GM21526 (cell line): ENCODE results near the gene SBK3.
"Not testable (repeated sequence)": the region's sequence is repeated elsewhere in the genome, so short reads cannot be mapped to it uniquely, and the experiment has no call there.

Experiments used
- ATAC-seq: cut with Tn5 transposase; IDR thresholded peaks from one replicate; pipeline ENCODE4 v1.9.1; 2021; ENCODE audit warnings: moderate library complexity; ENCODE audit not compliant: unreplicated experiment, low FRiP score

The SBK3 gene

DNA sequence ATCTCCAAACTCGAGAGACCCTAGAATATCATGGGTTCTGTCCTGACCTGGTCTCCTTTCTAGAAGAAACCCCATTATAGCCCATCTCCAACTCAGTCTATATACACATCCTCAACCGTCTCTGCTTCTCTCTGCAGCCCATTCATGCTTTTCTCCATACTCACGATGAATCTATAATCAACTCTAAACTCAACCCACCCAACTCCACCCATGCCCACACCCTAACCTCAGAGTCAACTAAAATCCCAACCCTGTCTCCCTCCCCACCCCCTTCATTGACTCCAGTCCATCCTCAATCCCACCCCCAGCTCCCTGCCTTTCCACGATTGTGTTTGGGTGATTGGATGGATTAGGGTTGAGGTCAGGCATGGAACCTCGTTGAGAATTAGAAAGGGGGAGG, 1.8 kb downstream of the SBK3 start:
- ATAC-seq = no peak

DNA sequence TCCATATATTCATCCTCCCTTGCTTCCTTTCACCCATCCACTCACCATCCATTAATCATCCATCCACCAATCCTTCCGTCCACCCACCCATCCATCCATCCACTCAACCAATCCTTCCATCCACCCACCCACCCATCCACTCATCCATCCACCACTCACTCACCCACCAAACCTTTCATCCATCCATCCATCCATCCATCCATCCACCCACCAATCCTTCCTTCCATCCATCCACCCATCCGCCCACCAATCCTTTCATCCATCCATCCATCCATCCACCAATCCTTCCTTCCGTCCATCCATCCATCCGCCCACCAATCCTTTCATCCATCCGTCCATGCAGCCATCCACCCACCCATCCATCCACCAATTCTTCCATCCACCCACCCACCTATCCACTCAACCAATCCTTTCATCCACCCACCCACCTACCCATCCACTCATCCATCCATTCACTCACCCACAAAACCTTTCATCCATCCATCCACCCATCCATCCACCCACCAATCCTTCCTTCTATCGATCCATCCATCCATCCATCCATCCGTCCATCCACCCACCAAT, 3.0 kb downstream of the SBK3 start:
- no peak for ATAC-seq

DNA sequence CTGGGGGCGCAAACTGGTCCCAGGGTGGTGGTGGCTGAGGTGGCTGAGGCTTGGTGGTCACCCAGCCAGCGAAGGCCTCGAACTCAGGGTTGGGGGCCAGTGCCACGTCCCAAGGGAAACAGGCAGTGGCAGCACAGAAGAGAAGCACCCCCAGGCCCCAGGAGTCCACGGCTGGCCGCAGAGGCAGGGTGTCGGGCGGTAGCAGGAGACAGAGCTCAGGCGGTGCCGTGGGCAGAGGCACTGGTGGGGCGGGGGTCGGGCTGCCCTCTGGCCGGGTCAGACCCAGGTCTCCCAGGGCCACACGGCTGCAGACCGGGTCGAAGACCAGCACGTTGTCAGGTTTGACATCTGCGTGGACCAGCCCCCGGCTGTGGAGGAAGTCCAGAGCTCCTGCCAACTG, 4.3 kb downstream of the SBK3 start:
- no peak for ATAC-seq

DNA sequence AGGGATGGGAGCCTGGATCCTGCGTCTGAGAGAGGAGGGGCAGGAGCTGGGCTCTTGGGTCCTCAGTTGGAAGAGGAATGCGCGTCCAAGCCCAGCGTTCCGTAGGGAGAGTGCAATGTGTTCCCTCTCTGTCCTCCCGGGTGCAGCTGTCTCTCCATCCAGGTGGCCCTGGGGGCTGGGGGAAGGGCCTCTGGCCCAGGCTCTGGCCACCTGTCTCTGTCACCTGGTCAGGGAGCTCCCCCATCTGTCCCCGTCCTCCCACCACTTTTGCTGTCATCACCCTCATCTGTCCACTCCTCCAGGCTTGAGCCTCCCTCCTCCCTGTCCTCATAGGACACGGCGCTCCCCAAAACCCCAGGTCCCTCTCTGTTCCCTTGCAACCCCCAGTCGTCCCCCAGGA, 4.7 kb downstream of the SBK3 start:
- no peak for ATAC-seq

DNA sequence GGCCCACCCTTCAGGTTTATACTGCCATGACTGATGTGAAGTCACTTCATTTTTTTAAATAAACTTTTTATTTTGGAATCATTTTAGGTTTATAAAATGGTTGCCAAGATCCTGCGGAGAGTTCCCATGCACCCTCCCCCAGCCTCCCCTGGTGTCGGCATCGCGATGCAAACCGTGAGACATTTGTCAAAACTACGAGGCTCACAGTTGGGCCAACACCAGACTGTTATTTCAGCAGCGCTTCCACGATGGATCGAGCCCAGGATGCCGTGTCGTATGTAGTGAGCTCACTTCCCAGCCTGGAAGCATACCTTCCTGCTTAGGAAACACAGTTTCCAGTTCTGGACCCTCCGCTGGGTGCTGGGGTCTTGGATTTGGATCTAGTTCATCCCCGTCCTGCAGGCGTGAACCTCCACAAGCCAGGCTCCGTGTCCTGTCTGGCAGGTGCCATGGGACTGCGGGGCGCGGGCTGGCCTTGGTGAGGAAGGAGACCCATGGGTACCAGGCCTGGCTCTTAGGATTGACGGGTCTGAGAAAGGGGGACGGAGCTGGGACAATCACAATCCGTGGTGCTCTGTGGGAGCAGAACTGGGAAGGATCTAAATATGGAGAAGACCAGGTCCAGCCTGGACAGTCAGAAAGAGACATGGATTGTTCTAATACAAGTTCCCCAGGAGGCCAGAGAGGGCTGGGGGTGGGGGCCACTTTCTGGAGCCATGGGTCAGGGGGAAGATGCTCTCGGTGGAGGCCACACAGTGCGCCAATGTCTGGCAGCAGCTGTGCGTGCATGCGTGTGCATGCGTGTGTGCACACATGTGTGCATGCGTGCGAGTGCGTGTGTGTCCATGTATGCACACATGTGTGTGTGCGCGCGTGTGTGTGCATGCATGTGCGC, 6.0 kb downstream of the SBK3 start:
- ATAC-seq = no peak

DNA sequence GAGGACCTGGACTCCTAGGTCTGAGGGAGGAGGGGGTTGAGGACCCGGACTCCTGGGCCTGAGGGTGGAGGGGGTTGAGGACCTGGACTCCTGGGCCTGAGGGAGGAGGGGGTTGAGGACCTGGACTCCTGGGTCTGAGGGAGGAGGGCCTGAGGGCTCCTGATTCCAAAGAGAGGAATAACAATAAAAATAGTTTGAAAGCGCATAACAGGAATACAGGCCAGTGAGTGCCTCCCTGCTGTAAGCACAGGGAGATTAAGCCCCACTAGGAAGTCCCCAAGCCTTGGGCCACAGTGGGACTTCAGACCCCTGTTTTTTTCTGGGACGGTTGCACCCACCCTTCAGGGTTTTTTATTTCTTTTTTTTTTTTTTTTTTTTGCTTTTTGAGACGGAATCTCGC, 7.2 kb downstream of the SBK3 start:
- ATAC-seq = no peak

DNA sequence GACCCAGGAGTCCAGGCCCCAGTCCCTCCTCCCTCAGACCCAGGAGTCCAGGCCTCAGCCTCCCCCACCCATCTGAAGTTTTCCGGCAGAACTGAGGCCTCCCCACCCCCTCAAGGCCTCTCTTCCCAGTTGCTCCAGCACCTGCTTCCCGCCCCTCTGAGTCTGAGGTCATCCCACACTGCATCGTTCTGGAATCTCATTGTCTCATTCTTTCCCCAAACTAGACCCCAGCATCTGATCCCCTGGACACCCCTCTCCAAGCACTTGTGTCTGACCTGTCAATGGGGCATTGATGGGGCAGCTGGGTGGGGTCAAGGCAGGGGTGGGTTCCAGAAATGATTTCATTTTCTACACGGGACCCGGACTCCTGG, 7.6 kb downstream of the SBK3 start:
- no peak for ATAC-seq

DNA sequence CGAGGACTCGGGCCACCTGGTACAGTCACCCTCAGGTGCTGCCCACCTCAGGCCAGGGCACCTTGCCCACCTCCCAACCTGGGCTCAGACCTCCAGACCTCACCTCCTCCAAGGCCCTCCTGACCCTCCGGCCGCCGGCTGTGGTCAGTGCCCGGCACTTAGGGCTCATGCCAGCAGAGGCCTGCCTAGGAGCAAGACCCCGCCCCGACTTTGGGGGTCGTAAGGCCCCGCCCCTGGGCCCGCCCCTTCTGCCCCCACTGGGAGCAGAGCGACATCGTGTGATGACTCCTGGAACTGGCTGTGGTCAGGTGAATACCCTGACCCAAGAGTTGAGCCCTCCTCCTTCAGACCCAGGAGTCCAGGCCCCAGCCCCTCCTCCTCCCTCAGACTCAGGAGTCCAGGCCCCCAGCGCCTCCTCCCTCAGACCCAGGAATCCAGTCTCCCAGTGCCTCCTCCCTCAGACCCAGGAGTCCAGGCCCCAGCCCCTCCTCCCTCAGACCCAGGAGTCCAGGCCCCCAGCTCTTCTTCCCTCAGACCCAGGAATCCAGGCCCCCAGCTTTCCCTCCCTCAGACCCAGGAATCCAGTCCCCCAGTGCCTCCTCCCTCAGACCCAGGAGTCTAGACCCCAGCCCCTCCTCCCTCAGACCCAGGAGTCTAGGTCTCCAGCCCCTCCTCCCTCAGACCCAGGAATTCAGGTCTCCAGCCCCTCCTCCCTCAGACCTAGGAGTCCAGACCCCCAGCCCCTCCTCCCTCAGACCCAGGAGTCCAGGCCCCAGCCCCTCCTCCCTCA, 8.2 kb downstream of the SBK3 start, which contains the start of gene SBK2:
SBK2 (minus strand) TSS at position 183 of the 790 bp plus-strand sequence. CDS start 839 bp downstream, outside the sequence.
- ATAC-seq = no peak

DNA sequence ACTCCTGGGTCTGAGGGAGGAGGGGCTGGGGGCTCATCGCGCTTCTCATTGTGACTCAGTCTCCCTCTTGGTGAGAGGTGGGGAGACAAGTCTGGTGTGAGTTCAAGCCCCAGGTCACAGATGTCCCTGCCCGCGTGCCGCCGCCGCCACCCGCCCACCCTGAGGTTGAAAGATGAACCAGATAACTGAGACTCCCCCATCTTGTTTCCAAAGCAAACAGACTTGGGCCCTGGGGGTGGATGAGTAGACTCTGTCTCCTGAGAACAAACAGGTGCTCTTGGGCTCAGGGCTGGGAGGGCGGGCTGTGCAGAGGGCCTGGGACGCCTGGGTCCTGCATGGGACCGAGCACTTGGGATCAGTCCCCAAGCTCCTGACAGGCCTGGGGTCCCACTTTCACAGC, 9.0 kb downstream of the SBK3 start:
- ATAC-seq = no peak

DNA sequence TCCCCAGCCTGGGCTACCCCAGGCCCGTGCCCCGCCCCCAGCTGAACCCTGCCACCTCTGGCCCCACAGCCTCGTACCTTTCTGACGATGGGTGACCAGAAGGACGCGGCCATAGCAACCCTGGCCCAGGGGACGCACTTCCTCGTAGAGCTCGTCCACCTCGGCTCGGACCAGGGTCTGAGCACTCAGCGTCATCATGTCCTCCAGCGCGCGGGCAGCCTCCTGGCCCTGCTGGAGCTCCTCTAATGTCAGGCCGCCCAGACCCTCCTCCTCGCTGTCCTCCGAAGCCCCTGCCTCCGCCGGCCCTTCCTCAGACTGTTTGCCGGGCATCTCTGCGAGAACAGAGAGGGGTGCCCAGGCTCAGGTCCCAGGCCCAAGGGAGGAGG, 9.4 kb downstream of the SBK3 start:
- no peak for ATAC-seq

DNA sequence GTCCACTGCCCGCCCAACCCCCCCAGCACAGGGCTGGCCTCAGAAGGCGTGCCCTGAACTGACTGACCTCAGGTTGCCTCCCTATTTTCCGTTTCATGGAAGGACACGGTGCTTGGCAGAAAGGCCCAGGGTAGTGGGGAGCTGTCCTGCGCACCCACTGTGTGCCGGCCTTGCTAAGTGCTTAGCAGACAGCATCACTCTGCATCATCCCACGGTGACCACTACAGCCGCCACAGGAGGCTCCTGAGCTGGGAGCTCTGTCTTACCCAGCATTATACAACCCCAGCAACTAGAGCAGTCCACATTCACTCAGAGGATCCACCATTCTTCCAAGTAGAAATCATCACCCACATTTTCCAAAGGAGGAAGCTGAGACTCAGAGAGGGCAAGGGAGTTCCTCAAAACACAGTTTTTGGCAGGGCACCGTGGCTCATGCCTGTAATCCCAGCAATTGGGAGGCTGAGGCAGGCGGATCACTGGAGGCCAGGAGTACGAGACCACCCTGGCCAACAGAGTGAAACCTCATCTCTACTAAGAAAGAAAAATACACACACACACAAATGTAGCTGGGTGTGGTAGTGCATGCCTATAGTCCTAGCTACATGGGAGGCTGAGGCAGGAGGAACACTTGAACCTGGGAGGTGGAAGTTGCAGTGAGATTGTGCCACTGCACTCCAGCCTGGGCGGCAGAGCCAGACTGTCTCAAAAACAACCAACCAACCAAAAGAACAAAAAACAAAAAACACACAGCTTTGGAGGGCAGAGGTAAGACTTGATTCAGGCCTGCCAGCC, 10.0 kb downstream of the SBK3 start:
- no peak for ATAC-seq

DNA sequence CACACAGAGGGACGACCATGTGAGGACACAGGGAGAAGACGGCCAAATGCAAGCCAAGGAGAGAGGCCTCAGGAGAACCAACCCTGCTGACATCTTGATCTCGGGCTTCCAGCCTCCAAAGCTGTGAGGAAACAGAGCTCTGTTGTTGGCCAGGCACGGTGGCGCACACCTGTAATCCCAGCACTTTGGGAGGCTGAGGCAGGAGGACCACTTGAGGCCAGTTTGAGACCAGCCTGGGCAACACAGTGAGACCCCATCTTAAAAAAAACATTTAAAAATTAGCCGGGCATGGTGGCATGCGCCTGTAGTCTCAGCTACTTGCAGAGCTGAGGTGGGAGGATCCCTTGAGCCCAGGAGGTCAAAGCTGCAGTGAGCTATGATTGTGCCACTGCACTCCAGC, 11.1 kb downstream of the SBK3 start:
- not testable (repeated sequence) for ATAC-seq

DNA sequence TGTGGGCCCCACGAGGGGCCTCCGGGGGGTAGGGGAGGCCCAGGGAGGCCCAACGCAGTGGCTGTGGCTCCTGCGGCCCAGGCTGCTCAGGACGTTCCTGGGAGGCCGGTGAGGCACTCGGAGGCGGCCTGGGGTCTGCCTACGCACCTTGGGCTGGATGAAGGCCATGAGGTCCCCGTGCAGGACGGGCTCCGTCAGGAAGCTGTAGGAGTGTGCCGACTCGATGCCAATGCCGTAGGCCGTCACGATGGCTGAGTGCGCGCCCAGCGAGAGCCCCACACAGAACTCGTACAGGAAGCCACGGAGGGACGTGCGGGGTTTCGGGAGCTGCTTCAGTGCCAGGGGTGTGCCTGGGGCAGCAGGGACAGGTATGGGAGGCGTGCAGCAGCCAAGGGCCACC, 14.3 kb downstream of the SBK3 start:
- no peak for ATAC-seq

DNA sequence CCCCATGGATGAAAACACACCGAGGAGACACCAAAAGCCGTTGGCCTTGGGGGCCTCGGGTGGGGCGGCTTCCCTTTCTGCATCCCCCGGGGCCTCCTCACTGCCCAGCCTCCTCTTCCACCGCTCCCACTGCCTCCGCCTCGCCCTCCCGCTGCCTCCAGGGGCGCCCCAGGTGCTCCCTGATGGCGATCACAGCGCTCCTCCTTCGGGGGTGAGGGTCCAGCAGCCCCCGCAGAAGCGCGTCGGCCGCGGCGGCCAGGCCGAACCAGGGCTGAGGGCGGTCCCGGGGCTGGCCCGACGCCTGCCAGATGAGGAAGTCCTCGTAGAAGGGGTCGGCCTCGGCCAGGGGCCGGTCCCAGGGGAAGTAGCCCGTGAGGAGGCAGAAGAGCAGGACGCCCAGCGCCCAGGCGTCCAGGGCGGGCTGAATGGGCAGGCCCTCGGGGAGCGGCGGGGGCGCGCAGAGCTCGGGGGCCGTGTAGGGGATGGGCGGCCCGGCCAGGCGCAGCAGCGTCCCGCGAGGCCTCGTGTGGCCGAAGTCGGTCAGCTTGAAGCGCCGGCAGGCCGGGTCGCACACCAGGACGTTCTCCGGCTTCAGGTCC, 15.6 kb downstream of the SBK3 start:
- no peak for ATAC-seq

DNA sequence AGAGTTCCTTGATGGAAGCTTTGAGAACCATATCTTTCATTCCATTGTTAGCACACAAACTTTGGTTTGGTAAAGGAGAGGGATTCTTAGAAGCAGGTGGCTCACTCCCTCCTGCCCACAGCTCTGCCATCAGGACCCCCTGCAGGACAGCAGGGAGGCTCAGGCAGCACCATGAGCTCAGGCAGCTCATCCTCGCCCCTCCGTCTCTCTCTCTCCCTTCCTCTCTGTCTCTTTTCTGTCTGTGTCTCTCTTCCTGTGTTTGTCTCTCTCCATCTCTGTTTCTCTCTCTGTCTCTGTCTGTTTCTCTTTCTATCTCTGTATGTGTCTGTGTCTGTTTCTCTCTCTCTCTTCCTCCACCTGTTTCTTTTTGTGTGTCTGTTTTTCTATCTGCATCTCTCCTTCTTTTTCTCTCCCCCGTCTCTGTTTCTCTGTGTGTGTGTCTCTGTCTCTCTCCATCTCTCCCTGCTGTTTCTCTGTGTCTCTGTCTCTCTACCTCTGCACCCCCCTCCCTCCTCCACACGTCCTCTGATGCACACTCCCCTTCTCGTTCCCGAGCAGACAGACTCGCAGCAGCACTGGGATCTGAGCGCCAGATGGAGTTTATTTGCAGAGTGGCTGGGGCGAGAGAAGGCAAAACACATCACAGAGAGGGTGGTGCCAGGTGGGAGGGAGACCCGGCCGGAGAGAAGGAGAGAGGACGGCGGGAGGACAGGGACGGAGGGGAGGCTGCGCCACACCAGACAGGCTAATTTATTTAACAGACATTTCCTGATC, 17.1 kb downstream of the SBK3 start:
- ATAC-seq = no peak

DNA sequence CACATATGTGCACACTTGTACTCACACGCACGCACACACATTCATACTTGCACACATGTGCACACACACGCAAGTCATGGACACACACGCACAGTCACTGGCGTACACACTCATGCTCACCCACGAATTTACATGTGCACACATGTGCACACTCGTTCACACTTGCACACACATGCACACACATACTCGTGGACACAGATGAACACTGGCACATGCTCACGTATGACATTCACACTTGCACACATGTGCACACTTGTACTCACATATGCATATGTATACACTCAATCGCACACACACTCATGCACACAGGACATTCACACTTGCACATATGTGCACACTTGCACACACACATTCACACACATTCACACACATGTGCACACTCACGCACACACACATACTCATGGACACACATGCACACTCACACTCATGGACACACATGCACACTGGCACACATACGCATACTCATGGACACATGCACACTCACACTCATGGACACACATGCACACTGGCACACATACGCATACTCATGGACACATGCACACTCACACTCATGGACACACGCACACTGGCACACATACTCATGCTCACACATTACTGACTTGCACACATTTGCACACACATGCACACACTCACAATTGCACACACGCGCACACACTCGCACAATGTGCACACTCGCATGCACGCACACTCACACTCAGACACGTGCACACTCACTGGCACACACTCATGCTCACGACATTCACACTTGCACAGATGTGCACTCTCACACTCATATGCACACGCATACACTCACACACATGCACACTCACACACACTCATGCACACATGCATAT, 17.9 kb downstream of the SBK3 start:
- ATAC-seq = no peak

DNA sequence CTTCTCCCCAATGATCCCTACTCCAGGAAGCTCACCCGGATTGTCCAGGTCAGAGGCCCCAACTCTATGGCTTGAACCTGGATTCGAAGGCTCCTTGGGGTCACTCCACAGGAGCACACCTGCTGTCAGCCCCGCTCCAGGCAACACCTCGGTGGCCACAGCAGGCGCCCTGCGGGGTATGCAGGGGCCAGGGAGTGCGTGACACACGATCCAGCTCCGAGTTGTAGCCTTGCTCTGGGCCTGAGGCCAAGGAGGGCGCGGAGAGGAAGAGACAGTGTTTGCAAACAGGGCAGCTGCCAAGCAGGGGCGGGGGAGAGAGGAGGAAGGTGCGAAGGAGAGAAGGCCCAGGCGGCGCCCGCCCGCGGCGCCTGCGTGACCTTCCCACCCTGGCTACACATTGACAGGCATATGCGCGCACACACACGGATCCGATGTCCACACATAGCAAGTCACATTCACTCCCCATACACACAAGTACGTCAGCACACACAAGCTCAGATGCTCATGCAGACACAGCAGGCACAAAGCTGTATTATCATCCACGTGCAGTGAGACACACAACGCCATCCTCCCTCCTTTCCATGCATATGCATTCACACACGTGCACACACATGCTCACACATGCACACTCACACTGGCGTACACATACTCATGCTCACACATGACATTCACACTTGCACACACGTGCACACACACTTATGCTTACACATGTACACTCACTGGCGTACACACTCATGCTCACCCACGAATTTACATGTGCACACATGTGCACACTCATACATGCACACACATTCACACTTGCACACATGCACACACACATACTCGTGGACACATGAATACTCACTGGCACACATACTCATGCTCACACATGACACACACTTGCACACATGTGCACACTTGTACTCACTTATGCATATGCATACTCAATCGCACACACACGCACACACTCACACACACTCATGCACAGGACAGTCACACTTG, 18.8 kb downstream of the SBK3 start:
- ATAC-seq = no peak
